ENCODE measurements around the gene EHD2. TPM values are rescaled to one million over a fixed set of nuclear protein-coding genes. Genes with fewer than 3 reads are reported as not detected.
"Not testable (repeated sequence)": the region's sequence is repeated elsewhere in the genome, so short reads cannot be mapped to it uniquely, and the experiment has no call there.

The EHD2 gene
- total and polyA plus RNA-seq, 3 experiments from 2014 or later = 0.07 TPM; not detected in 2

DNA sequence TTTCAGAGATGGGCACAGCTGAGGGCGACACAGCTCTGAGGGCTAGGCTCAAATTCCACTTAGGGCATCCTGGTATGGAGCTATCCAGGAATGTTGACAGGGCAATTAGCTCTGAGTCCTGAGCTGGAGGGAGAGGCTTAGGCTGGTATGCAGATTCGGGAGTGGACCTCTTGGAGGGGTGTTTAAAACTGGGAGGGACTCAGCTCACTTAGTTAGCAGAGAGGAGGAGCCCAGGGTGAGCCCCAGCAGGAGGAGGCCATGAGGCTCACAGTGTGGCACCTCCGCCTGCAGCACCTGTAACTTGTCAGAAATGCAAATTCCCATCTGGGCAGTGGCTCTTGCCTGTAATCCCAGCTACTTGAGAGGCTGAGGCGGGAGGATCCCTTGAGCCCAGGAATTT lies 21.9 kb downstream of the EHD2 start:
- H3K27ac ChIP-seq (ENCODE audit: low read depth, low read length) = no peak overlapping the region
- Mint-ChIP-seq H3K4me3 (no peak overlapping the region), H3K27ac (no peak overlapping the region), H3K27me3 (peaks cover 16 to 20% of the 10 kb centered on the region in 2 donors), H3K36me3 (no peaks in the 10 kb centered on the region), H3K4me1 (peaks cover 0 to 4% (median 4%) of the 10 kb centered on the region in 3 donors), H3K9me3 (peaks cover 0 to 2% (median 0%) of the 10 kb centered on the region in 5 donors)
- no peaks in the 10 kb centered on the region for H3K36me3 ChIP-seq (ENCODE audit: insufficient read depth, low read length)
- no peak for DNase-seq
- H3K4me1 ChIP-seq (ENCODE audit: insufficient read depth, low read length) = no peaks in the 10 kb centered on the region
- no peaks in the 10 kb centered on the region for H3K9me3 ChIP-seq (ENCODE audit: low read length)
- peaks cover 3% of the 10 kb centered on the region for H3K27me3 ChIP-seq (ENCODE audit: insufficient read depth, low read length, poor library complexity, severe bottlenecking)
- ChIA-PET POLR2A (no interaction called here), CTCF (interaction anchor here (1.2 to 1.5 kb wide), 2 partner anchors 9 to 298 kb away, joined by 4 read pairs; no protein-coding TSS in a partner anchor)
- no peak overlapping the region for H3K4me3 ChIP-seq (ENCODE audit: low read length)

DNA sequence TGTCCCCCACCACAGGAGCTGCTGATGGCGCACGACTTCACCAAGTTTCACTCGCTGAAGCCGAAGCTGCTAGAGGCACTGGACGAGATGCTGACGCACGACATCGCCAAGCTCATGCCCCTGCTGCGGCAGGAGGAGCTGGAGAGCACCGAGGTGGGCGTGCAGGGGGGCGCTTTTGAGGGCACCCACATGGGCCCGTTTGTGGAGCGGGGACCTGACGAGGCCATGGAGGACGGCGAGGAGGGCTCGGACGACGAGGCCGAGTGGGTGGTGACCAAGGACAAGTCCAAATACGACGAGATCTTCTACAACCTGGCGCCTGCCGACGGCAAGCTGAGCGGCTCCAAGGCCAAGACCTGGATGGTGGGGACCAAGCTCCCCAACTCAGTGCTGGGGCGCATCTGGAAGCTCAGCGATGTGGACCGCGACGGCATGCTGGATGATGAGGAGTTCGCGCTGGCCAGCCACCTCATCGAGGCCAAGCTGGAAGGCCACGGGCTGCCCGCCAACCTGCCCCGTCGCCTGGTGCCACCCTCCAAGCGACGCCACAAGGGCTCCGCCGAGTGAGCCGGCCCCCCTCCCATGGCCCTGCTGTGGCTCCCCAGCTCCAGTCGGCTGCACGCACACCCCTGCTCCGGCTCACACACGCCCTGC lies 27.8 kb downstream of the EHD2 start:
- Histone ChIP-seq H3K4me3 (ENCODE audit: low read length) (no peak overlapping the region), H3K27ac (ENCODE audit: low read depth, low read length) (no peak overlapping the region), H3K9me3 (ENCODE audit: low read length) (no peaks in the 10 kb centered on the region), H3K27me3 (ENCODE audit: insufficient read depth, low read length, poor library complexity, severe bottlenecking) (no peaks in the 10 kb centered on the region), H3K4me1 (ENCODE audit: insufficient read depth, low read length) (peaks cover 13% of the 10 kb centered on the region), H3K36me3 (ENCODE audit: insufficient read depth, low read length) (no peaks in the 10 kb centered on the region)
- CTCF ChIA-PET = interaction anchor here (0.7 to 1.0 kb wide), 3 partner anchors 42 to 456 kb away, joined by 3 to 4 read pairs (median 3); no protein-coding TSS in a partner anchor
- H3K27ac Mint-ChIP-seq = no peak overlapping the region
- POLR2A ChIA-PET = no interaction called here
- peak overlapping the region in 1 of 7 donors; percentile 64 for H3K4me3 Mint-ChIP-seq
- peaks cover 11 to 20% (median 13%) of the 10 kb centered on the region in 3 donors for H3K4me1 Mint-ChIP-seq
- H3K9me3 Mint-ChIP-seq = no peaks in the 10 kb centered on the region
- H3K36me3 Mint-ChIP-seq = peaks cover 0 to 5% (median 0%) of the 10 kb centered on the region in 3 donors
- DNase-seq = no peak
- peaks cover 0 to 2% of the 10 kb centered on the region in 2 donors for H3K27me3 Mint-ChIP-seq

DNA sequence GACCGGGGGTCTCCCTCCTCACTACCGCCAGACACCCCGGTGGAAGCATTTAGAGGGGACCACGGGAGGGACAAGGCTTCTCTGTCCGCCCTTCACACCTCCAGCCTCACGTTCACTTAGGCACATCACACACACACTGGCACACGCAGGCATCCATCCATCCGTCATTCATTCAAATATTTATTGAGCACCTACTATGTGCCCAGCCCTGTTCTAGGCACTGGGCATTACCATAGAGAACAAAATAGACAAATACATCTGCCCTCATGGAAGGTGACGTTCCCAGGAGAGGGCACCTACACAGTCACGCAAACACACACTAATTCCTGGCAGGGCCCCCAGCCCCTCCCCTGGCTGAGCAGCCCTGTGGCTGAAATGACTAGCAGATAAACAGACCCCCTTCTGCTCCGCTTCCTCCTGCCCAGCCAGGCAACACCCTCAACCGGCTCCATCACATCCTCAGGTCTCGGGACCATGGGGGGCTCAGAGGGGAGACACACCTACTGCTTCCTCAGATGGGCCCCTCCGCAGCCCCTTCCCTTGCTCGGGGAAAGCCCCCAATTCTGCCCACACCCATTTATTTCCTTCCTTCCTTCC lies 28.4 kb downstream of the EHD2 start:
- Mint-ChIP-seq H3K27me3 (peaks cover 0 to 2% of the 10 kb centered on the region in 2 donors), H3K4me1 (peaks cover 11 to 21% (median 14%) of the 10 kb centered on the region in 3 donors), H3K36me3 (peaks cover 0 to 6% (median 0%) of the 10 kb centered on the region in 3 donors), H3K9me3 (no peaks in the 10 kb centered on the region), H3K27ac (no peak overlapping the region), H3K4me3 (peak overlapping the region in 6 of 7 donors; percentile 3 to 82 (median 42))
- H3K4me3 ChIP-seq (ENCODE audit: low read length) = no peak overlapping the region
- ChIA-PET CTCF (no interaction called here), POLR2A (no interaction called here)
- no peaks in the 10 kb centered on the region for H3K9me3 ChIP-seq (ENCODE audit: low read length)
- no peaks in the 10 kb centered on the region for H3K27me3 ChIP-seq (ENCODE audit: insufficient read depth, low read length, poor library complexity, severe bottlenecking)
- peaks cover 19% of the 10 kb centered on the region for H3K4me1 ChIP-seq (ENCODE audit: insufficient read depth, low read length)
- no peak overlapping the region for H3K27ac ChIP-seq (ENCODE audit: low read depth, low read length)
- peaks cover 2% of the 10 kb centered on the region for H3K36me3 ChIP-seq (ENCODE audit: insufficient read depth, low read length)
- no peak for DNase-seq

DNA sequence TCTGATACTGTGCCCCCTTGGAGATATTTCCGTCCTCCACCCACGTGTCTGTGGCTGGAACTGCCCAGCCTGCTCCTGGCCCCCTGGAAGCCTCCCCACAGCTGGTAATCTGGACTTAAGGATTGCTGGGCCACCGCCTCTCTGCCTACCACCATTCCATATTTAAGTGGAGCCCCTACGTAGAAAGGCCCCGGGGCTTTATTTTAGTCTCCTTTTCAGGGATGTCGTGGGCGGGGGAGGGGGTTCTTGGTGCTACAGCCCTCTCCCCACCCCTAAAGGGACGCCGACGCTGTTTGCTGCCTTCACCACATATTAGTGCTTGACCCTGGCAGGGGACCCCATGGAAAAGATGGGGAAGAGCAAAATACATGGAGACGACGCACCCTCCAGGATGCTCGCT lies 29.4 kb downstream of the EHD2 start:
- ChIA-PET CTCF (interaction anchor here (0.6 to 3.9 kb wide), 5 partner anchors 7 to 1320 kb away, joined by 3 to 20 read pairs (median 4); no protein-coding TSS in a partner anchor), POLR2A (interaction anchor here (0.7 kb wide), 1 partner anchor 496 kb away, joined by 9 read pairs; no protein-coding TSS in a partner anchor)
- no peak for DNase-seq
- peaks cover 8% of the 10 kb centered on the region for H3K36me3 ChIP-seq (ENCODE audit: insufficient read depth, low read length)
- H3K36me3 Mint-ChIP-seq = peaks cover 0 to 11% (median 3%) of the 10 kb centered on the region in 3 donors
- H3K4me1 ChIP-seq (ENCODE audit: insufficient read depth, low read length) = peaks cover 25% of the 10 kb centered on the region
- H3K4me3 ChIP-seq (ENCODE audit: low read length) = no peak overlapping the region
- H3K27ac ChIP-seq (ENCODE audit: low read depth, low read length) = peak overlapping the region; percentile 38
- H3K9me3 ChIP-seq (ENCODE audit: low read length) = no peaks in the 10 kb centered on the region
- H3K27me3 ChIP-seq (ENCODE audit: insufficient read depth, low read length, poor library complexity, severe bottlenecking) = no peaks in the 10 kb centered on the region
- peak overlapping the region; percentile 15 to 84 (median 37) for H3K4me3 Mint-ChIP-seq
- no peaks in the 10 kb centered on the region for H3K9me3 Mint-ChIP-seq
- H3K27me3 Mint-ChIP-seq = peaks cover 0 to 2% of the 10 kb centered on the region in 2 donors
- peaks cover 16 to 27% (median 19%) of the 10 kb centered on the region in 3 donors for H3K4me1 Mint-ChIP-seq
- no peak overlapping the region for H3K27ac Mint-ChIP-seq

DNA sequence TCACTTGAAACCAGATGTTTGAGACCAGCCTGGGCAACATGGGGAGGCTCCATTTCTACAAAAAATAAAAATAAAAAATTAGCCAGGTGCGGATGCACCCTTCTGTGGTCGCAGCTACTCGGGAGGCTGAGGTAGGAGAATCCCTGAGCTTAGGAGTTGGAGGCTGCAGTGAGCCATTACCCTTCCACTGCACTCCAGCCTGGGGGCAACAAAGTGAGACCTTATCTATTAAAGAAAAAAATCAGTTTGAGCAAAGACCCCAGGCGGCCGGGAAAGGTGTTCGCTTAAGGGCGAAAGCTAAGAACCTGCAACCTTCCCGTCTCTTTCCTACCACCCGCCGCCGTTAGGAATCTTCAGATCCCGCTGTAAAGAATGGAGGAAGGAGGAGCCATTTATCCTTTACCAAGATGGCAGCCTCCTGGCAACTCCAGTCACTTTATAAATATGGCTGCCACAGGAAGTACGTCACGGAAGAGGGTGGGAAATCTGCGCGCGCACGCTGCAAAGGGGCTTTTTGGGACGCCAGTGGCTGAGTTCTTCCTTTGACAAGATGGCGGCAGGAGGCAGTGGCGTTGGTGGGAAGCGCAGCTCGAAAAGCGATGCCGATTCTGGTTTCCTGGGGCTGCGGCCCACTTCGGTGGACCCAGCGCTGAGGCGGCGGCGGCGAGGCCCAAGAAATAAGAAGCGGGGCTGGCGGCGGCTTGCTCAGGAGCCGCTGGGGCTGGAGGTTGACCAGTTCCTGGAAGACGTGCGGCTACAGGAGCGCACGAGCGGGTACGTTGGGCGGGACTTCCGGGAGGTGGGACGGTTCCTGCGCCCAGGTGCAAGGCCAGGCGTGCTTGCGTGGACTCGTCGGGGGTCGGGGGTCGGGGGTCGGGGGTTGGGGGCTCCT lies 32.0 kb downstream of the EHD2 start, which contains the start of gene NOP53:
TSS of gene NOP53 (plus strand) at position 537 of the 892 bp plus-strand sequence. CDS start at position 551, 14 bp downstream.
- Mint-ChIP-seq H3K36me3 (peaks cover 5 to 34% (median 9%) of the 10 kb centered on the region in 3 donors), H3K4me3 (peak within 1 kb of the TSS; percentile 90 to 100 (median 100)), H3K9me3 (no peaks in the 10 kb centered on the region), H3K4me1 (peaks cover 25 to 43% (median 35%) of the 10 kb centered on the region in 3 donors), H3K27ac (peak within 1 kb of the TSS; percentile 89 to 100 (median 99)), H3K27me3 (peaks cover 0 to 2% of the 10 kb centered on the region in 2 donors)
- Histone ChIP-seq H3K4me3 (ENCODE audit: low read length) (peak within 1 kb of the TSS; percentile 81), H3K27ac (ENCODE audit: low read depth, low read length) (peak within 1 kb of the TSS; percentile 92), H3K4me1 (ENCODE audit: insufficient read depth, low read length) (peaks cover 48% of the 10 kb centered on the region), H3K9me3 (ENCODE audit: low read length) (no peaks in the 10 kb centered on the region), H3K27me3 (ENCODE audit: insufficient read depth, low read length, poor library complexity, severe bottlenecking) (no peaks in the 10 kb centered on the region), H3K36me3 (ENCODE audit: insufficient read depth, low read length) (peaks cover 30% of the 10 kb centered on the region)
- POLR2A ChIA-PET = interaction anchor here (1.0 to 1.7 kb wide), 3 partner anchors 10 to 33 kb away, joined by 3 to 7 read pairs (median 3); partner anchors contain the start of gene SELENOW
- CTCF ChIA-PET = interaction anchor here (1.0 to 3.9 kb wide), 6 partner anchors 22 to 314 kb away, joined by 3 to 20 read pairs (median 4); partner anchors contain the start of gene NAPA
- peak; percentile 94 to 98 (median 97) for DNase-seq

DNA sequence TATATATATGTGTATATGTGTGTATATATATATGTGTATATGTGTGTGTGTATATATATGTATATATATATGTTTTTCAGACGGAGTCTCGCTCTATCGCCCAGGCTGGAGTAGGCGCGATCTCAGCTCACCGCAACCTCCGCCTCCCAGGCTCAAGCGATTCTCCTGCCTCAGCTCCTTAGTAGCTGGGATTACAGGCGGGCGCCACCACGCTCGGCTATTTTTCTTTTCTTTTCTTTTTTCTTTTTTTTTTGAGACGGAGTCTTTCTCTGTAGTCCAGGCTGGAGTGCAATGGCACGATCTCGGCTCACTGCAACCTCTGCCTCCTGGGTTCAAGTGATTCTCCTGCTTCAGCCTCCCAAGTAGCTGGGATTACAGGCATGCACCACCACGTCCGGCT lies 32.9 kb downstream of the EHD2 start:
- H3K27me3 Mint-ChIP-seq; H3K27me3 ChIP-seq (ENCODE audit: insufficient read depth, low read length, poor library complexity, severe bottlenecking); H3K9me3 ChIP-seq (ENCODE audit: low read length); DNase-seq; H3K9me3 Mint-ChIP-seq: not testable (repeated sequence)
- peak overlapping the region in 6 of 8 donors; percentile 89 to 100 (median 99) for H3K27ac Mint-ChIP-seq
- Histone ChIP-seq H3K4me1 (ENCODE audit: insufficient read depth, low read length) (peaks cover 48% of the 10 kb centered on the region), H3K4me3 (ENCODE audit: low read length) (peak overlapping the region; percentile 81), H3K27ac (ENCODE audit: low read depth, low read length) (peak overlapping the region; percentile 92), H3K36me3 (ENCODE audit: insufficient read depth, low read length) (peaks cover 38% of the 10 kb centered on the region)
- CTCF ChIA-PET = interaction anchor here (3.9 kb wide), 1 partner anchor 310 kb away, joined by 20 read pairs; no protein-coding TSS in a partner anchor
- peaks cover 5 to 41% (median 11%) of the 10 kb centered on the region in 3 donors for H3K36me3 Mint-ChIP-seq
- H3K4me1 Mint-ChIP-seq = peaks cover 25 to 46% (median 35%) of the 10 kb centered on the region in 3 donors
- peak overlapping the region; percentile 90 to 100 (median 100) for H3K4me3 Mint-ChIP-seq
- POLR2A ChIA-PET = interaction anchor here (1.3 to 1.7 kb wide), 2 partner anchors 9 to 11 kb away, joined by 5 to 7 read pairs; no protein-coding TSS in a partner anchor

DNA sequence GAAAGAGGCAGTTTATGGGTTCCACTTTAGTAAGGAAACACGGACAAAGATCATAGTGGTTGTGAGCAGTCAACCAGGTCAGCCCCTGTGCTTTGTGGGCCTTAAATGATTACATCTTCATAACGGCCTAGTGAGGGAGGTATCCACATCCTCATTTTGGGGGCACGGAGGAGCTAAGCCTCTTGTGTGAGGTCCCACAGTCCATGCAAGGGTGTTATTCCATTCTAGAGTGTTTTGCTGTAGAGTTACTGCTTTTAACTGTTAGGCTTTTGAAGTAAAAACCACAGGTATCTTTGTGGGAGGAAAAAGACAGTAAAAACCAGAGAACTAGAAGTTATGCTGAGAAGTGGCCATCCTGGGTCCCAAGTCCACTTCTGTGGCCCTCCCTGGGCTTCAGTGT lies 36.1 kb downstream of the EHD2 start:
- H3K27ac ChIP-seq (ENCODE audit: low read depth, low read length) = no peak overlapping the region
- CTCF ChIA-PET = no interaction called here
- Mint-ChIP-seq H3K4me1 (peaks cover 24 to 38% (median 27%) of the 10 kb centered on the region in 3 donors), H3K4me3 (peak overlapping the region in 3 of 7 donors; percentile 8 to 68 (median 40)), H3K36me3 (peaks cover 5 to 71% (median 17%) of the 10 kb centered on the region in 3 donors), H3K27me3 (peaks cover 0 to 2% of the 10 kb centered on the region in 2 donors), H3K9me3 (no peaks in the 10 kb centered on the region), H3K27ac (peak overlapping the region in 5 of 8 donors; percentile 3 to 84 (median 48))
- H3K4me3 ChIP-seq (ENCODE audit: low read length) = no peak overlapping the region
- peaks cover 42% of the 10 kb centered on the region for H3K4me1 ChIP-seq (ENCODE audit: insufficient read depth, low read length)
- no peaks in the 10 kb centered on the region for H3K27me3 ChIP-seq (ENCODE audit: insufficient read depth, low read length, poor library complexity, severe bottlenecking)
- DNase-seq = no peak
- no peaks in the 10 kb centered on the region for H3K9me3 ChIP-seq (ENCODE audit: low read length)
- POLR2A ChIA-PET = no interaction called here
- peaks cover 68% of the 10 kb centered on the region for H3K36me3 ChIP-seq (ENCODE audit: insufficient read depth, low read length)

Measured in CD8-positive, alpha-beta memory T cell (primary cell).